ENCODE data around the gene EML3.

DNA sequence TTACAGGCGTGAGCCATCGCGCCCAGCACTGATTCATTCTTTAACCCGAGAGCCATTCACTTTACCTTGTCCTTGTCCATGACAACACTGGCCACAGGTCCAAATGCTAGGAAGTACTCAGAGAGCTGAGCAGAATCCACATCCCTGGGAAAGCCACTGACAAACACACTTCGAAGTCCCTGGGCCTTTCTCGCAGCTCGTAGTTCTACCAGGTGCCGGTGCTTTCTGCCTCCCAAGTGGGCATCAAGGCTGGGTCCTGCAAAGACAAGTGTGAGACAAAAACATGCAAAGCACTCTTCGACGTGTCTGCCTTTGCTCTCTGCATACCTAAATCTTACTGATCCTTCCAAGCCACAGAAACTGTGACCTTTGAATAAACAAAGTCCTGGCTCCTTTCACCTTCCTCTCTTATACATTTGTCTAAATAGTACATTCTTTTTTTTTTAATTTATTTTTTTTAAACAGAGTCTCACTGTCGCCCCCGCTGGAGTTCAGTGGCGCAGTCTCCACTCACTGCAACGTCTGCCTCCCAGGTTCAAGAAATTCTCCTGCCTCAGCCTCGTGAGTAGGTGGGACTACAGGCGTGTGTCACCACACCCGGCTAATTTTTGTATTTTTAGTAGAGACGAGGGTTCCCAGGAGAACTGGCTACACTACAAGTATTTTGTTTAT, 23.5 kb downstream of the EML3 start:
- TF ChIP-seq, protein P1, sequence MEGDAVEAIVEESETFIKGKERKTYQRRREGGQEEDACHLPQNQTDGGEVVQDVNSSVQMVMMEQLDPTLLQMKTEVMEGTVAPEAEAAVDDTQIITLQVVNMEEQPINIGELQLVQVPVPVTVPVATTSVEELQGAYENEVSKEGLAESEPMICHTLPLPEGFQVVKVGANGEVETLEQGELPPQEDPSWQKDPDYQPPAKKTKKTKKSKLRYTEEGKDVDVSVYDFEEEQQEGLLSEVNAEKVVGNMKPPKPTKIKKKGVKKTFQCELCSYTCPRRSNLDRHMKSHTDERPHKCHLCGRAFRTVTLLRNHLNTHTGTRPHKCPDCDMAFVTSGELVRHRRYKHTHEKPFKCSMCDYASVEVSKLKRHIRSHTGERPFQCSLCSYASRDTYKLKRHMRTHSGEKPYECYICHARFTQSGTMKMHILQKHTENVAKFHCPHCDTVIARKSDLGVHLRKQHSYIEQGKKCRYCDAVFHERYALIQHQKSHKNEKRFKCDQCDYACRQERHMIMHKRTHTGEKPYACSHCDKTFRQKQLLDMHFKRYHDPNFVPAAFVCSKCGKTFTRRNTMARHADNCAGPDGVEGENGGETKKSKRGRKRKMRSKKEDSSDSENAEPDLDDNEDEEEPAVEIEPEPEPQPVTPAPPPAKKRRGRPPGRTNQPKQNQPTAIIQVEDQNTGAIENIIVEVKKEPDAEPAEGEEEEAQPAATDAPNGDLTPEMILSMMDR (optimal IDR thresholded peaks at IDR 0.05 in 1 of 3, IDR thresholded peaks at IDR 0.05 in 1 of 3, conservative IDR thresholded peaks at IDR 0.05 in 1 of 3; ENCODE audit: extremely low read depth in 1 of 3, insufficient read depth in 2 of 3, low read length in 3 of 3), result peak in 2 of 3 experiments; percentile 24 to 25
- no peak for TF ChIP-seq EZH2 (IDR thresholded peaks at IDR 0.05; ENCODE audit: low read length)

All from keratinocyte (primary cell).